Measurements from ENCODE around the gene ZNF45. TPM values are rescaled to one million over a fixed set of nuclear protein-coding genes. Genes with fewer than 3 reads are reported as not detected.
"Not testable (repeated sequence)": the region's sequence is repeated elsewhere in the genome, so short reads cannot be mapped to it uniquely, and the experiment has no call there.

ZNF45 gene
- total RNA-seq, 3 donors from 2014 or later (not counting 1 experiment from before 2014, with no cell fraction given): 10.6 to 24.3 (median 14.5) TPM

DNA sequence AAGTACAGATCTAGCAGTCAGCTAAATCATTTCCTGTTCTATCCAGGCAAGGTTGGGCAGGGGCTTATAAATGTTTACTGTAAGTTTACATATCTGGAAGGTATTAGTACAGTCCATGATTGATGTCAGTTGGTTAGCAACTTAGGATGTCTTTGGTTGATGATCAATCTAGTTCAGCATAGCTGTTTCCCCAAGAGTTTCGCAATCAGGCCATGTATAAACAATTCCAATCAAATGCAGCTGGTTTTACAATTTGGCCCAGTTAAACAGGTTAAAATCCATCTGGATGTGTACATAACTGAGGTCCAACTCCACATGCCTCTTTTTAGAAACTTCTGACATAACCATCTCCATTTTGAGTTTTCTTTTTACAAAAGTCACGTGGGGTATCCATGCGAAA, 22.8 kb upstream of the ZNF45 start:
- H3K4me1 ChIP-seq (ENCODE audit: control insufficient read depth, insufficient read depth, low read length): no peaks in the 10 kb centered on the region
- no peak overlapping the region for H3K4me3 ChIP-seq (ENCODE audit: low read length)
- H3K27ac ChIP-seq (ENCODE audit: low read length): no peak overlapping the region
- H3K36me3 ChIP-seq (ENCODE audit: control insufficient read depth, insufficient read depth, low read length): no peaks in the 10 kb centered on the region
- no peak for DNase-seq
- no peaks in the 10 kb centered on the region for H3K27me3 ChIP-seq (ENCODE audit: control insufficient read depth, insufficient read depth, low read length)
- ATAC-seq: no peak
- Mint-ChIP-seq H3K27me3 (ENCODE audit: low read depth in 2 of 2) (no peaks in the 10 kb centered on the region), H3K27ac (no peak overlapping the region), H3K4me3 (no peak overlapping the region), H3K9me3 (peaks cover 10 to 17% of the 10 kb centered on the region in 2 donors), H3K4me1 (no peaks in the 10 kb centered on the region), H3K36me3 (peaks cover 41% of the 10 kb centered on the region)
- 95% methylated on average over 3 of the region's 3 CpGs for WGBS (ENCODE audit: insufficient coverage)
- intact Hi-C loops (cut with micrococcal nuclease): no loop called here
- TF ChIP-seq, protein P1, sequence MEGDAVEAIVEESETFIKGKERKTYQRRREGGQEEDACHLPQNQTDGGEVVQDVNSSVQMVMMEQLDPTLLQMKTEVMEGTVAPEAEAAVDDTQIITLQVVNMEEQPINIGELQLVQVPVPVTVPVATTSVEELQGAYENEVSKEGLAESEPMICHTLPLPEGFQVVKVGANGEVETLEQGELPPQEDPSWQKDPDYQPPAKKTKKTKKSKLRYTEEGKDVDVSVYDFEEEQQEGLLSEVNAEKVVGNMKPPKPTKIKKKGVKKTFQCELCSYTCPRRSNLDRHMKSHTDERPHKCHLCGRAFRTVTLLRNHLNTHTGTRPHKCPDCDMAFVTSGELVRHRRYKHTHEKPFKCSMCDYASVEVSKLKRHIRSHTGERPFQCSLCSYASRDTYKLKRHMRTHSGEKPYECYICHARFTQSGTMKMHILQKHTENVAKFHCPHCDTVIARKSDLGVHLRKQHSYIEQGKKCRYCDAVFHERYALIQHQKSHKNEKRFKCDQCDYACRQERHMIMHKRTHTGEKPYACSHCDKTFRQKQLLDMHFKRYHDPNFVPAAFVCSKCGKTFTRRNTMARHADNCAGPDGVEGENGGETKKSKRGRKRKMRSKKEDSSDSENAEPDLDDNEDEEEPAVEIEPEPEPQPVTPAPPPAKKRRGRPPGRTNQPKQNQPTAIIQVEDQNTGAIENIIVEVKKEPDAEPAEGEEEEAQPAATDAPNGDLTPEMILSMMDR (IDR thresholded peaks at IDR 0.05): no peak
- peaks cover 27% of the 10 kb centered on the region for H3K9me3 ChIP-seq (ENCODE audit: control insufficient read depth, insufficient read depth, low read length)

DNA sequence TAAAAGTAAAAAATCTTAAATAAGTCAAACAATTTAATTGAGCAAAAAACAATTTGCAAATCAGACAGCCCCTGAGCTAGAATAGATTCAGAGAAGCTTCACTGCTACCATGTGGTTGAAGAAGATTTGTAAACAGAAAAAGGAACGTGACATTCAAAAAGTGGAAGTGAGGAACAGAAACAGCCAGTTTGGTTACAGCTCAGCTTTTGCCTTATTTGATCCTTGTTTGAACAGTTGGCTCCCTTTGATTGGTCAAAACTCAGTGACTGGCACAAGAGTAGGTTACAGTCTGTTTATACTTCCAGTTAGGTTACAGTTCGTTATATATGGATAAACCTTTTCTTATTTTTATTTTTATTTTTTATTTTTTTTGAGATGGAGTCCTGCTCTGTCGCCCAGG, 21.7 kb upstream of the ZNF45 start:
- intact Hi-C loops (cut with micrococcal nuclease): no loop called here
- peaks cover 8 to 14% of the 10 kb centered on the region in 2 donors for H3K9me3 Mint-ChIP-seq

DNA sequence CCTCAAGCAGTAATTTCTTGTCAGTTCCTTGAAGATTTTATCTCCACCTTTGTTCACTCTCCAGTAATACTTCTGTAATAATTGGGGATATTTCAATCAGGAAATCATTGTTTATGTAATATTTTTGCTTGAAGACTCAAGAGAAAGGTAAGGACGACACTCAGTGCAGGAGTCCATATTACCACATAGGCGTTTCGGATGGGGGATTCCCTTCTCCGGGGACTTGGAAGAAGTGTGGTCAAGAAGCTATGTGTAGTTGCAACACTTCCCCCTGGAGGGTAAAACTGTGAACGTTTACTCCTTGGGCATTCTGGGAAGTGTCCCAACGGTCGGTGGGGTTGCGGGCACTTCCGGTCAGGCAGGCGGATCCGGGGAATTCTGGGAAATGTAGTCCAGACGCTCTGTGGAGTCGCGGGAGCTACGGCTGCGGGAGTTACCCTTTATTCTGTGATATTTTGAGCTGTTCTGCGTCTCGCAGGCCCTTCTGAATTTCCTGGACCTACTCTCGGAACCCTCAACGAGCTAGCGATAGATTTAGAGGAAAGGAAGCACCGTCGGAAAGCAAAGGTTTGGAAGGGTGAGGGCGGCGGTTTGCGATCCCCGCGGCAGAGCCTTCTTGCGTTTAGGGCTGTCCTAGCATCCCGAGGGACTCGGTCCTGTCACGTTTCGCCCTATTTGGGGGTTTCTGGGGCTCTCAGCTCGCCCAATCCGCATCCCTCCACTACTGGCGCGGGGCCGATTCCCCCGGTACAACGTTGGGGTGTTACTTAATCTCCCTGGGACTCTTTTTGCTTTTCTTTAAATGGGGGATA, 16.0 kb upstream of the ZNF45 start, which contains the start of gene ZNF221:
TSS of gene ZNF221 (plus strand) at position 395 of the 812 bp plus-strand sequence. CDS start 11,499 bp downstream, outside the sequence.
- DNase-seq (peak; percentile 44 to 78), ATAC-seq (peak; percentile 74 to 91 (median 86))
- Mint-ChIP-seq H3K4me1 (peaks cover 9 to 14% of the 10 kb centered on the region in 2 donors), H3K9me3 (peaks cover 9 to 13% of the 10 kb centered on the region in 2 donors), H3K27ac (peak within 1 kb of the TSS; percentile 88 to 90), H3K27me3 (ENCODE audit: low read depth in 2 of 2) (peaks cover 33 to 40% of the 10 kb centered on the region in 2 donors), H3K4me3 (peak within 1 kb of the TSS; percentile 99), H3K36me3 (peaks cover 35% of the 10 kb centered on the region)
- Histone ChIP-seq H3K27me3 (ENCODE audit: control insufficient read depth, insufficient read depth, low read length) (peaks cover 4% of the 10 kb centered on the region), H3K4me3 (ENCODE audit: low read length) (peak within 1 kb of the TSS; percentile 70), H3K9me3 (ENCODE audit: control insufficient read depth, insufficient read depth, low read length) (peaks cover 13% of the 10 kb centered on the region), H3K4me1 (ENCODE audit: control insufficient read depth, insufficient read depth, low read length) (peaks cover 8% of the 10 kb centered on the region), H3K36me3 (ENCODE audit: control insufficient read depth, insufficient read depth, low read length) (no peaks in the 10 kb centered on the region), H3K27ac (ENCODE audit: low read length) (peak within 1 kb of the TSS; percentile 55)
- intact Hi-C loops (cut with micrococcal nuclease): loop anchor here (1.0 kb wide), 1 partner anchor 16 kb away; the partner anchor contains the start of gene ZNF45
- TF ChIP-seq, protein P1 (IDR thresholded peaks at IDR 0.05): no peak
- WGBS (ENCODE audit: insufficient coverage): under 1% methylated on average over 38 of the region's 40 CpGs

More for the DNA sequence above, 21.7 kb upstream of the ZNF45 start:
- H3K4me3 Mint-ChIP-seq: no peak overlapping the region
- H3K27me3 ChIP-seq (ENCODE audit: control insufficient read depth, insufficient read depth, low read length): no peaks in the 10 kb centered on the region
- H3K27ac ChIP-seq (ENCODE audit: low read length): no peak overlapping the region
- DNase-seq (no peak), ATAC-seq (no peak)
- no peaks in the 10 kb centered on the region for H3K27me3 Mint-ChIP-seq (ENCODE audit: low read depth in 2 of 2)
- 82% methylated on average over 2 of the region's 3 CpGs for WGBS (ENCODE audit: insufficient coverage)
- H3K36me3 ChIP-seq (ENCODE audit: control insufficient read depth, insufficient read depth, low read length): no peaks in the 10 kb centered on the region
- TF ChIP-seq, protein P1 (IDR thresholded peaks at IDR 0.05): no peak
- H3K4me1 ChIP-seq (ENCODE audit: control insufficient read depth, insufficient read depth, low read length): peaks cover 4% of the 10 kb centered on the region
- H3K9me3 ChIP-seq (ENCODE audit: control insufficient read depth, insufficient read depth, low read length): peaks cover 30% of the 10 kb centered on the region
- H3K27ac Mint-ChIP-seq: no peak overlapping the region
- peaks cover 31% of the 10 kb centered on the region for H3K36me3 Mint-ChIP-seq
- peaks cover 0 to 5% of the 10 kb centered on the region in 2 donors for H3K4me1 Mint-ChIP-seq
- H3K4me3 ChIP-seq (ENCODE audit: low read length): no peak overlapping the region

DNA sequence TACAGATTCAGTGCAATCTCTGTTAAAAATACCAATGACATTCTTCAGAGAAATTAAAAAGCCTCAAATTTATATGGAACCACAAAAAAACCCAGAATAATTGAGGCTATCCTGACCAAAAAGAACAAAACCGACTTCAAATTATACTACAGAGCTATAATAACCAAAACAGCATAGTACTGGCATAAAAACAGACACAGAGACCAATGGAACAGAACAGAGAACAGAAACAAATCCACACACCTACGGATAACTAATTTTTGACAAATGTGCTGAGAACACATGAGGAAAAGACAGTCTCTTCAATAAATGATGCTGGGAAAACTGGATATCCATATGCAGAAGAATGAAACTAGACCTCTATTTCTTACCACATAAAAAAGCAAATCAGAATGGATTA, 14.7 kb upstream of the ZNF45 start:
- H3K4me3 ChIP-seq (ENCODE audit: low read length); DNase-seq; H3K27ac ChIP-seq (ENCODE audit: low read length); H3K4me1 ChIP-seq (ENCODE audit: control insufficient read depth, insufficient read depth, low read length); H3K36me3 ChIP-seq (ENCODE audit: control insufficient read depth, insufficient read depth, low read length); H3K27ac Mint-ChIP-seq; H3K27me3 ChIP-seq (ENCODE audit: control insufficient read depth, insufficient read depth, low read length); ATAC-seq; intact Hi-C loops (cut with micrococcal nuclease): not testable (repeated sequence)
- Mint-ChIP-seq H3K27me3 (ENCODE audit: low read depth in 2 of 2) (peaks cover 45 to 52% of the 10 kb centered on the region in 2 donors), H3K4me3 (peak overlapping the region; percentile 59), H3K4me1 (peaks cover 9 to 14% of the 10 kb centered on the region in 2 donors), H3K36me3 (peaks cover 45% of the 10 kb centered on the region), H3K9me3 (peaks cover 9 to 13% of the 10 kb centered on the region in 2 donors)
- H3K9me3 ChIP-seq (ENCODE audit: control insufficient read depth, insufficient read depth, low read length): peaks cover 13% of the 10 kb centered on the region
- 83% methylated on average over 2 of the region's 2 CpGs for WGBS (ENCODE audit: insufficient coverage)

DNA sequence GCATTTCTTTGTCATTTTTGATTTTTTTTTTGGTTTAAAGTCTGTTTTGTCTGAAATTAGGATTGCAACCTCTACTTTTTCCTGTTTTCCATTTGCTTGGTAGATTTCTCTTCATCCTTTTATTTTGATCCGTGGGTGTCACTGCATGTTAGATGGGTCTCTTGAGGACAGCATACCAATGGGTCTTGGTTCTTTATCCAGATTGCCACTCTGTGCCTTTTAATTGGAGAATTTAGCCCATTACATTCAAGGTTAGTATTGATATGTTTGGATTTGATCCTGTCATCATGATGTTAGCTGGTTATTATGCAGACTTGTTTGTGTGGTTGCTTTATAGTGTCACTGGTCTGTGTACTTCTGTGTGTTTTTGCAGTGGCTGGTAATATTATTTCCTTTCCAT, 12.3 kb upstream of the ZNF45 start:
- peaks cover 53% of the 10 kb centered on the region for H3K36me3 Mint-ChIP-seq
- H3K4me1 Mint-ChIP-seq: peaks cover 9 to 14% of the 10 kb centered on the region in 2 donors
- intact Hi-C loops (cut with micrococcal nuclease); H3K36me3 ChIP-seq (ENCODE audit: control insufficient read depth, insufficient read depth, low read length); H3K9me3 ChIP-seq (ENCODE audit: control insufficient read depth, insufficient read depth, low read length); H3K27ac Mint-ChIP-seq; DNase-seq; ATAC-seq; H3K4me3 Mint-ChIP-seq; H3K4me3 ChIP-seq (ENCODE audit: low read length); H3K27me3 ChIP-seq (ENCODE audit: control insufficient read depth, insufficient read depth, low read length); H3K27ac ChIP-seq (ENCODE audit: low read length); H3K4me1 ChIP-seq (ENCODE audit: control insufficient read depth, insufficient read depth, low read length): not testable (repeated sequence)
- 0% methylated on average over 1 of the region's 1 CpG for WGBS (ENCODE audit: insufficient coverage)
- peaks cover 9 to 13% of the 10 kb centered on the region in 2 donors for H3K9me3 Mint-ChIP-seq
- peaks cover 58 to 70% of the 10 kb centered on the region in 2 donors for H3K27me3 Mint-ChIP-seq (ENCODE audit: low read depth in 2 of 2)
